Measurements from ENCODE around the gene PGLYRP4. TPM values are rescaled to one million over a fixed set of nuclear protein-coding genes. Genes with fewer than 3 reads are reported as not detected.

The PGLYRP4 gene
- total and polyA plus RNA-seq, 4 donors, result not detected

DNA sequence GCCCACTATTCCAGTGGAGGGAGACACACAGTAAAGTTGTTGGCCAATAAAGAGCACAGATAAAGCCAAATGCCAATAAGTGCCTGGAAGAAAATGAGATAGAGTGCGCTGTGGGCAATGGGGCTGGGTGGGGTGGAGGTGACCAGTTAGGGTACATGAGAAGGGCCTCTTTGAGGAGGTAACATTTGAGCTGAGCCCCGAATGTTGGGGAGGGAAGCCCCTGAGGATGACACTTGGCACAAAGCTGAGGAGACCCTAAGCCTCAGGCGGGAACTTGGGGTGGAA lies 10.0 kb upstream of the PGLYRP4 start:
- H3K4me3 ChIP-seq (ENCODE audit: low read depth in 1 of 3, low read length in 3 of 3), result no peak overlapping the region
- H3K27ac ChIP-seq (ENCODE audit: low read depth in 1 of 2, low read length in 2 of 2), result peak overlapping the region; percentile 11 to 73

GRCh38 chr1:153357853-153358690 lies 9.4 kb upstream of the PGLYRP4 start, which contains the start of gene S100A9:
Gene S100A9 (plus strand): TSS chr1:153357854. CDS start chr1:153358284, 430 bp downstream.
- no peaks in the 10 kb centered on the region for H3K27me3 ChIP-seq (ENCODE audit: control insufficient read depth in 4 of 4, insufficient read depth in 4 of 4, low read length in 3 of 4)
- H3K9me3 ChIP-seq (ENCODE audit: control insufficient read depth in 4 of 4, low read length in 3 of 4), result no peaks in the 10 kb centered on the region
- no peak within 1 kb of the TSS for H3K9ac ChIP-seq (ENCODE audit: low read depth in 1 of 2, low read length in 2 of 2)
- DNase-seq (ENCODE audit: low spot score), result peak; percentile 17
- peaks cover 0 to 11% (median 5%) of the 10 kb centered on the region in 4 donors for H3K4me1 ChIP-seq (ENCODE audit: control insufficient read depth in 4 of 4, insufficient read depth in 4 of 4, low read length in 3 of 4)
- peak; percentile 7 for TF ChIP-seq YY1 (IDR thresholded peaks at IDR 0.05)
- TF ChIP-seq ZBTB33 (IDR thresholded peaks at IDR 0.05), result no peak
- TF ChIP-seq HNF4A (conservative IDR thresholded peaks at IDR 0.05), result no peak
- TF ChIP-seq, protein P1, sequence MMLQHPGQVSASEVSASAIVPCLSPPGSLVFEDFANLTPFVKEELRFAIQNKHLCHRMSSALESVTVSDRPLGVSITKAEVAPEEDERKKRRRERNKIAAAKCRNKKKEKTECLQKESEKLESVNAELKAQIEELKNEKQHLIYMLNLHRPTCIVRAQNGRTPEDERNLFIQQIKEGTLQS (IDR thresholded peaks at IDR 0.05), result peak; percentile 20
- H3K4me3 ChIP-seq (ENCODE audit: low read depth in 1 of 3, low read length in 3 of 3), result no peak within 1 kb of the TSS
- WGBS, result 77% methylated on average over 11 of the region's 11 CpGs
- peak within 1 kb of the TSS; percentile 31 to 73 for H3K27ac ChIP-seq (ENCODE audit: low read depth in 1 of 2, low read length in 2 of 2)
- H3K36me3 ChIP-seq (ENCODE audit: control insufficient read depth in 4 of 4, insufficient read depth in 3 of 4, low read depth in 1 of 4, low read length in 3 of 4), result no peaks in the 10 kb centered on the region

More for the DNA sequence above, 10.0 kb upstream of the PGLYRP4 start:
- Histone ChIP-seq H3K36me3 (ENCODE audit: control insufficient read depth in 4 of 4, insufficient read depth in 3 of 4, low read depth in 1 of 4, low read length in 3 of 4) (no peaks in the 10 kb centered on the region), H3K9ac (ENCODE audit: low read depth in 1 of 2, low read length in 2 of 2) (no peak overlapping the region), H3K27me3 (ENCODE audit: control insufficient read depth in 4 of 4, insufficient read depth in 4 of 4, low read length in 3 of 4) (no peaks in the 10 kb centered on the region), H3K4me1 (ENCODE audit: control insufficient read depth in 4 of 4, insufficient read depth in 4 of 4, low read length in 3 of 4) (peaks cover 0 to 11% (median 5%) of the 10 kb centered on the region in 4 donors), H3K9me3 (ENCODE audit: control insufficient read depth in 4 of 4, low read length in 3 of 4) (no peaks in the 10 kb centered on the region)
- no peak for TF ChIP-seq RAD21 (IDR thresholded peaks at IDR 0.05)
- 94% methylated on average over 3 of the region's 3 CpGs for WGBS
- no peak for DNase-seq (ENCODE audit: low spot score)

- H3K4me1 ChIP-seq (ENCODE audit: control insufficient read depth in 4 of 4, insufficient read depth in 4 of 4, low read length in 3 of 4), result peaks cover 0 to 11% (median 5%) of the 10 kb centered on the region in 4 donors
- WGBS, result 56% methylated on average over 10 of the region's 10 CpGs
- no peaks in the 10 kb centered on the region for H3K9me3 ChIP-seq (ENCODE audit: control insufficient read depth in 4 of 4, low read length in 3 of 4)
- H3K36me3 ChIP-seq (ENCODE audit: control insufficient read depth in 4 of 4, insufficient read depth in 3 of 4, low read depth in 1 of 4, low read length in 3 of 4), result no peaks in the 10 kb centered on the region
- no peak overlapping the region for H3K4me3 ChIP-seq (ENCODE audit: low read depth in 1 of 3, low read length in 3 of 3)
- peak; percentile 34 for DNase-seq (ENCODE audit: low spot score)
- no peak overlapping the region for H3K9ac ChIP-seq (ENCODE audit: low read depth in 1 of 2, low read length in 2 of 2)
- H3K27ac ChIP-seq (ENCODE audit: low read depth in 1 of 2, low read length in 2 of 2), result peak overlapping the region; percentile 31 to 73
- no peaks in the 10 kb centered on the region for H3K27me3 ChIP-seq (ENCODE audit: control insufficient read depth in 4 of 4, insufficient read depth in 4 of 4, low read length in 3 of 4)
- TF ChIP-seq ZBTB33 (IDR thresholded peaks at IDR 0.05) (no peak), SP1 (IDR thresholded peaks at IDR 0.05) (peak; percentile 47), EGR1 (IDR thresholded peaks at IDR 0.05; ENCODE audit: low read depth in 2 of 2) (peak in 1 of 2 donors; percentile 27), FOXA1 (IDR thresholded peaks at IDR 0.05) (no peak), HNF4G (IDR thresholded peaks at IDR 0.05) (no peak), TAF1 (conservative IDR thresholded peaks at IDR 0.05) (no peak), JUND (IDR thresholded peaks at IDR 0.05) (peak in 1 of 2 donors; percentile 18), RAD21 (IDR thresholded peaks at IDR 0.05) (peak in 1 of 2 donors; percentile 44), YY1 (IDR thresholded peaks at IDR 0.05) (peak; percentile 72), NR2F2 (IDR thresholded peaks at IDR 0.05) (no peak), HNF4A (conservative IDR thresholded peaks at IDR 0.05) (peak; percentile 67 to 75), GABPA (IDR thresholded peaks at IDR 0.05 in 1 of 2, conservative IDR thresholded peaks at IDR 0.05 in 1 of 2) (peak in 1 of 2 donors; percentile 55), FOXA2 (IDR thresholded peaks at IDR 0.05) (no peak)
- TF ChIP-seq, protein P2, sequence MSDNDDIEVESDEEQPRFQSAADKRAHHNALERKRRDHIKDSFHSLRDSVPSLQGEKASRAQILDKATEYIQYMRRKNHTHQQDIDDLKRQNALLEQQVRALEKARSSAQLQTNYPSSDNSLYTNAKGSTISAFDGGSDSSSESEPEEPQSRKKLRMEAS (IDR thresholded peaks at IDR 0.05), result peak; percentile 74
- TF ChIP-seq, protein P1 (IDR thresholded peaks at IDR 0.05), result no peak
- TF ChIP-seq, protein P3, sequence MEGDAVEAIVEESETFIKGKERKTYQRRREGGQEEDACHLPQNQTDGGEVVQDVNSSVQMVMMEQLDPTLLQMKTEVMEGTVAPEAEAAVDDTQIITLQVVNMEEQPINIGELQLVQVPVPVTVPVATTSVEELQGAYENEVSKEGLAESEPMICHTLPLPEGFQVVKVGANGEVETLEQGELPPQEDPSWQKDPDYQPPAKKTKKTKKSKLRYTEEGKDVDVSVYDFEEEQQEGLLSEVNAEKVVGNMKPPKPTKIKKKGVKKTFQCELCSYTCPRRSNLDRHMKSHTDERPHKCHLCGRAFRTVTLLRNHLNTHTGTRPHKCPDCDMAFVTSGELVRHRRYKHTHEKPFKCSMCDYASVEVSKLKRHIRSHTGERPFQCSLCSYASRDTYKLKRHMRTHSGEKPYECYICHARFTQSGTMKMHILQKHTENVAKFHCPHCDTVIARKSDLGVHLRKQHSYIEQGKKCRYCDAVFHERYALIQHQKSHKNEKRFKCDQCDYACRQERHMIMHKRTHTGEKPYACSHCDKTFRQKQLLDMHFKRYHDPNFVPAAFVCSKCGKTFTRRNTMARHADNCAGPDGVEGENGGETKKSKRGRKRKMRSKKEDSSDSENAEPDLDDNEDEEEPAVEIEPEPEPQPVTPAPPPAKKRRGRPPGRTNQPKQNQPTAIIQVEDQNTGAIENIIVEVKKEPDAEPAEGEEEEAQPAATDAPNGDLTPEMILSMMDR (IDR thresholded peaks at IDR 0.05; ENCODE audit: low read depth, low read length, missing input control), result no peak
Observed at GRCh38 chr1:153357076-153357852, 8.6 kb upstream of the PGLYRP4 start.

All from liver (tissue), 9 donors.